NCI-H2029 treated with DMSO at 0.1 percent for 48 hours (cell line): Measurements from ENCODE around the gene DHX58.
A peak's percentile ranks its signal among the peaks of the same experiment; 100 is the strongest.

Experiments used
- DNase-seq: peaks from one replicate; lab custom pipeline; 2025; lab: John Stamatoyannopoulos, UW

DHX58 gene

GRCh38 chr17:42129109-42129837, 16.8 kb upstream of the DHX58 start:
- DNase-seq, result no peak

- DNase-seq, result no peak
Observed at GRCh38 chr17:42127414-42127813, 14.9 kb upstream of the DHX58 start.

GRCh38 chr17:42126836-42127235, 14.3 kb upstream of the DHX58 start:
- DNase-seq, result no peak

- DNase-seq, result no peak
Observed at GRCh38 chr17:42125565-42125964, 13.1 kb upstream of the DHX58 start.

GRCh38 chr17:42124256-42124655, 11.7 kb upstream of the DHX58 start:
- DNase-seq, result no peak

GRCh38 chr17:42122371-42123303, 10.1 kb upstream of the DHX58 start, which contains the start of gene HSPB9:
Gene HSPB9 (plus strand): TSS chr17:42122804. CDS start chr17:42122851, 47 bp downstream.
- DNase-seq, result no peak

GRCh38 chr17:42120770-42121769, 8.6 kb upstream of the DHX58 start, which contains the start of gene KAT2A:
Gene KAT2A (minus strand): TSS chr17:42121367. CDS start chr17:42121304, 63 bp downstream.
- no peak for DNase-seq

- no peak for DNase-seq
Observed at GRCh38 chr17:42120161-42120769, 7.8 kb upstream of the DHX58 start.

GRCh38 chr17:42119301-42119700, 6.8 kb upstream of the DHX58 start:
- no peak for DNase-seq

- no peak for DNase-seq
Observed at GRCh38 chr17:42118545-42118944, 6.0 kb upstream of the DHX58 start.

GRCh38 chr17:42118126-42118510, 5.6 kb upstream of the DHX58 start:
- DNase-seq, result no peak

GRCh38 chr17:42117397-42118125, 5.0 kb upstream of the DHX58 start:
- DNase-seq, result no peak

GRCh38 chr17:42116705-42117396, 4.3 kb upstream of the DHX58 start:
- peak; percentile 59 for DNase-seq

- DNase-seq, result no peak
Observed at GRCh38 chr17:42114118-42114517, 1.6 kb upstream of the DHX58 start.

GRCh38 chr17:42113293-42114069, 967 bp upstream of the DHX58 start:
- DNase-seq, result no peak

GRCh38 chr17:42111871-42112551, 503 bp downstream of the DHX58 start:
- no peak for DNase-seq

- no peak for DNase-seq
Observed at GRCh38 chr17:42111265-42111636, 1.3 kb downstream of the DHX58 start.
